ENCODE data around the gene RUNX1.

Gene RUNX1

GRCh38 chr21:34797921-34798535 is 251.1 kb downstream of the RUNX1 start:
- DNase-seq: no peak

GRCh38 chr21:34797201-34797525 is 251.9 kb downstream of the RUNX1 start:
- DNase-seq: no peak

DNA sequence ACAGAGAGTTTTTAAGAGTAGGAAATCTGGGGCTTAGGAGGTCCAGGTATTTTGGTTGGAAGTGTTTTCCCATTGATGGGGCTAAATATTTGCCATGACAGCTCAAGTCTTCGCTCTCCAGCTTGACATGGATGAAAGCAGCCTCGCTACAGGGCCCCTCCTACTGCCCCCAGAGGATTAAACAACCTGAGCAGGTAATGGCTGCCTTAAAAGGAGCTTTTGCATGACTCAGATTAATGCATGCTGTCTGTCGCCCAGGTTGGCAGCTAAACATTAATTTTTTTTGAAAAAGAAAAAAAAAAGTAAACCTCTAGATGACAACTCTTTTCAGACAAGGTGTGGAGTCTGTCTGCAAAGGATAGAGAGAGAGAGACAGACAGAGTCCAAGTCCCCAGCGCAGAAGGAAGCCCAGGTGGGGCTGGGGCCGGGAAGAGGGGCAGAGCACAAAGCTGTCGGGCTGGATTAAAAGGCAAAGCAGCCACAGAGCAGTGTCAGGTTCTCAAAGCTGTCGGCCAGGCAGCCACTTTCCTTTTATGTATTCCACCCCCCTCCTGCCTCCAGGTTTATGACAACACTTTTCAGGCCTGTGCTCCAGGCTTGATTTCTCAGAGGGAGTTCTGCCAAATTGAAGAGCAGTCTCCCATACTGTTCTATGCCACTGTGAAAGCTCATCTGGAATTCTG is 252.4 kb downstream of the RUNX1 start:
- DNase-seq: peak; percentile 51

DNA sequence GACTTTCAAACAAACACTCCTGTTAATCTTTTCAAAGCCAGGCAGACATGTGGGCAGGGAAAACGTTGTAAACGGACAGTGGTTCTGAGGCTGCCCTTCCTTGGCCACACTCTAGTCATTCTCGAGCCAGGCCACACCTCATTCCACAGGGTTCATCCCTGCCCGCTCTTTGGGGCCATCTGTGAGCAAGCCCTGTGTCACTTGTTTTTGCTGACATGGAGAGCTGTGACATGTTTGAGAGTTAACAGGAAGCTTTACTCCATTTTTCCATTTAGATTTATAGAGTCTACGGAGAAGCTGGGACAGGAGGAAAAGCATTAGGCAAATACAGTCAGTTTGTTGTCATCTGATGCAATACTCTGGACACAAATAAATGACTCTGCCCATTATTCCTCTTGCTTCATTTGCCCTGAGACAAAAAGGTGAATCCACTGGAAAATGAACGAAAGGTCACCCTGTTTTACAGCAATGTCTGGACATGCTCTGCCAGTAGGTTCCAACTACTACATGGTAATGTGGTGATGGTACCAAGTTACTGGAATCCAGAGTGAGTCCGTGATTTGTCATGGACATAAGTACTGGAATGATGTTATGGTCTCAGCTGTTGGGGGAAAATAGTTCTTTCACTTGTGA is 253.4 kb downstream of the RUNX1 start:
- DNase-seq: no peak

GRCh38 chr21:34795175-34795547 is 253.9 kb downstream of the RUNX1 start:
- peak; percentile 54 for DNase-seq

- no peak for DNase-seq
Measured at GRCh38 chr21:34794686-34795085, 254.4 kb downstream of the RUNX1 start.

GRCh38 chr21:34793471-34793870 is 255.6 kb downstream of the RUNX1 start:
- DNase-seq: no peak

GRCh38 chr21:34792504-34793089 is 256.5 kb downstream of the RUNX1 start:
- DNase-seq: no peak

GRCh38 chr21:34791776-34792503 is 257.2 kb downstream of the RUNX1 start:
- DNase-seq: no peak

GRCh38 chr21:34790834-34791233 is 258.3 kb downstream of the RUNX1 start:
- DNase-seq: no peak

- no peak for DNase-seq
Measured at GRCh38 chr21:34790341-34790740, 258.8 kb downstream of the RUNX1 start.

DNA sequence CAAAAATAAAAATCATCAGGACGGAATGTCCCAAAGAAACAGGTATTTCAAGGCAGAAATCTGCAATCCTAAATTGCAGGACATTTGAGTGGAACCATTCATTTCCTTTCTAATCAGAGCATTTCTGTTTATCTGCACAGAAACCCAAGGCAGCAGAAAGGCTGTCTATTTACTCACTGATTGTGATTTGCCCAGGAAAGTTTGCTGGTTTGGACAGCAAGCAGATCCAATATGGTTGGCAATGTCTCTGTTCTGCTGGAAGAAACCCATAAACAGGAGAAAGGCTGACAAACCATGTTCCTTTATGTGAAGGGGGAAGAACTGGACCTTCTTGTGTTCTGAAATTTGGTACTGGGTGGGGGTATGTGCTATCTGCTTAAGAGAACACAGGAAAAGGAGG is 260.2 kb downstream of the RUNX1 start:
- DNase-seq: no peak

DNA sequence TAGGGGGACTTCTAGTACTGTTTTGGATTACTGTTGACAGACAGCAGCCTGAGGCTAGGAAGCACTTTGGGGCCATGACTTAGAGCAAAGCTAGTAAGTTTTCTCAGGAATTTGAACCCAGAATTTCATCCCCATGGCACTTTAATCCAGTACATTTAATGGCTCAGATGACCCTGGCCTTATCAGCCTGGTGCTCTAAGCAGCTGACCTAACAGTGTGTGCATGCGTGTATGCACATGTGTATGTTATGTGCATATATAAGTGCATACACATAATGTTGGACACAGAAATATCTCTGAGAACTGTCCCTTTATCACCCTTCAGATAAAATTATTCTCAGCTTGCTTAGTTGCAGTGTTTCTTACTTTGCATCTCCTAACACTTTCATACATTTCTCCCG is 265.3 kb downstream of the RUNX1 start:
- no peak for DNase-seq

DNA sequence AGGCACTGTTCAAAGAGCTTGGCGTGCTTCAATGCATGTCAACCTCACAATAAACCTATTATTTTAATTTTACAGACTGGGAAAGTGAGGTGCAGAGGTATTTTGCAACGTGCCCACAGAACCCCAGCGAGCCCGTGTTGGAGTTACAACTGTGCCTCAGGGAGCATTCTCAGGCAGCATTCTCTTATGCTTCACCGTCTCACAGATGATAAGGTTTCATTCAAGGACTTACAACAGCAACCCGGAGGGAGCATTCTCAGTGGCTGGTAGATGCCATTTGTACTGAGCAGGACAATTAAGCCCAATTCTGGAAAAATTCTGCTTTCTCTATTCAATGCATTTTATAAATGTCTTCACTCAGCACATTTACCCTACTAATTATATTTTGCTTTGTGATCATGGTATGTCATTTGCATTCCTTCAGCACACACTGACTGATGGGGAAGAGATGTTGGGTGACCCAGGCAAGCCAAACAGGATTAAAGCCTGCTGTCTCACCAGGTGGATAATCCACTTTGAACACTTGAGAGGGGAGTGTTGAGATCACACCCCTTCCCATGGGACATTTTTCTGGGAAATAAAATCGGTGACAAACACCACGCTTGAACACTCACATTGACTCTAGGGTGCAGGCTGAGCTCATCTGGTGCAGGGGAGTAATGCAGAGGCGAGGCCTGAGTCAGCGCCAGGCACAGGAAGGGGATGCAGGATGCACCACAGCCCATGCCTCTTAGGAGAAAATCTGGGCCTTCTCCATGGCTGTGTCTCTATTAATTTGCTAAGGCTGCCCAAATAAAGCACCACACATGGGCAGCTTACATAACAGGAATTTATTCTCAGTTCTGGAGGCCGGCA is 266.4 kb downstream of the RUNX1 start:
- DNase-seq: peak; percentile 42

DNA sequence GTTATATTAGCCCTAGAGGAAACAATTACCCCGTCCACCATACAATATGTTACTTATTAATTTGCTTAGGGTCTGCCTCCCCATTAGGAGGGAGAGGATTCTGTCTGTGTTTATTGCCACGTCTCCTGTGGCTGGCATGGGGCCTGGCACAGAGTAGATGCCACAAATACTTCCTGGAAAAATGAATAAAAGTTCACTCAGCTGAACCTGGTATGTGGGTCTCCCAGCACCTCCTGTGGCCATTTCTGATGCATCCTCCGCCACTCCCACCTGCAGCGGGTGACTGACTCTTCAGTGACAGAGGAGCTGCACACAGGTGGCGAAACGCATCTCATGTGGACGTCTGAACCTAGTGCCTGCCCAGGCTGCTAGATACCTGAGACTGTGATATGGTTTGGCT is 267.6 kb downstream of the RUNX1 start:
- DNase-seq: no peak

- DNase-seq: no peak
Measured at GRCh38 chr21:34779860-34780259, 269.2 kb downstream of the RUNX1 start.

GRCh38 chr21:34775793-34776192 is 273.3 kb downstream of the RUNX1 start:
- DNase-seq: no peak

- DNase-seq: no peak
Measured at GRCh38 chr21:34774750-34775149, 274.4 kb downstream of the RUNX1 start.

DNA sequence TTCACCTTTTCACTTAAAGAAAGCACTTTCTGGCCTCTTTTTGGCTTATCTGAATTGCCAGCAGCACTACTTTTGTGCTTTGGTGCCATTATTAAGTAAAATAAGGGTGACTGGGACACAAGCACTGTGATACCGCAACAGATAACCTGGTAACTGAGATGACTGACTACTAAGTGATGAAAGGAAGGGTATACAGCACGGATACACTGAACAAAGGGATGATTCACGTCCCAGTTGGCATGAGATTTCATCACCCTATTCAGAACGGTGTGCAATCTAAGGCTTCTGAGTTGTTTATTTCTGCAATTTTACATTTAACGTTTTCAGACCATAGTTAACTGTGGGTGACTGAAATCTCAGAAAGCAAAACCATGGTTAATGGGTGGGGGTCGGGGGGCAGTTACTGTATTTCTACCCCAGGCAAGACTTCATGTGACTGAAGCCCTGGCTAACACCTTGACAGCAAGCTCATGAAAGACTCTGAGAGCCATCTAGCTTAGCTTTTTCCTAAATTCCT is 277.5 kb downstream of the RUNX1 start:
- DNase-seq: no peak

GRCh38 chr21:34770576-34770975 is 278.5 kb downstream of the RUNX1 start:
- no peak for DNase-seq

DNA sequence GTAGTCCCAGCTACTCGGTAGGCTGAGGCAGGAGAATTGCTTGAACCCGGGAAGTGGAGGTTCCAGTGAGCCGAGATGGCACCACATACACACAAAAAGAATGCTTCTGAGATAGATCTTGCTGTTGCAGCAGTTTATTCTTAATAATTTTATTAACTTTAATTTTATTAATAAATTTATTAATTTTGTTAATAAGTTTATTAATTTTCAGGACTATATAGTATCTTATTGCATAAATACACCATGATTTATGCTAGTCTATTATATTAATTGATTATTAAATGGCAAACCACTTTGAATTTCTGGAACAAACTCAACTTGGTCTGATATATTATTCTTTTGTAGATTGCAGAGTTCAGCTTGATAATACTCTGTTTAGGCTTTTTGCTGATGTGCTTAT is 280.8 kb downstream of the RUNX1 start:
- no peak for DNase-seq

DNA sequence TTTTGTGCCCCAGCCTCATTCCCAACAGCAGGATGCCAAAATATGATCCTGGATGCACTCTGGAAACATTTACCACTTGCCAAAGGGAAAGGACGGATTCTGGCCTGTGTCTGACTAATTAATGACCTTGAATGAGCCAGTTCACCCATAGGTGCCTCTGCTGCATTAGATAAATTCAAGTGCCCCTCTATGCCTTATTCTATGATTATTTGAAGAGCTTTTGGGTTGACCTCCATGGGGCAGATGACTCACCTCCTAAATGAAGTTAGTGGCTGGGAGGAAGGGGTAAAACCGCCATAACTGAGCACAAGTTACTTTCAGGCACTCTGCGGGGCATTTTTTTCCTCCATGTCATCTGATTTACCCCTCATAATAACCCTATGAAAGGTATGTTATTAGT is 282.2 kb downstream of the RUNX1 start:
- no peak for DNase-seq

Data from eye (tissue), 1 donor.